Natural killer cell (primary cell): ENCODE measurements around the gene NDE1. TPM values are rescaled to one million over a fixed set of nuclear protein-coding genes. Genes with fewer than 3 reads are reported as not detected.
A peak's percentile ranks its signal among the peaks of the same experiment; 100 is the strongest.

Experiments
- ATAC-seq, 3 donors: fragments of 150-1000 bp in 2 of 3; fragments of 200-7000 bp in 1 of 3; cut with Tn5 transposase; 1 replicate in 1 of 3; 2 replicates in 2 of 3; pipeline ENCODE4 v1.10.0; 2021; ENCODE audit warnings: mild to moderate bottlenecking in 2 of 3, moderate library complexity in 2 of 3
- DNase-seq, 2 donors: peaks; one replicate each; pipeline versions ENCODE4 v3.0.0 to v3.0.0-alpha.2; 2013 to 2021; ENCODE audit warnings: mixed read lengths in 1 of 2
- H3K27ac ChIP-seq: one replicate; pipeline ENCODE4 v1.5.1; 2013; ENCODE audit warnings: mild to moderate bottlenecking, low read length
- H3K27me3 ChIP-seq: one replicate; pipeline ENCODE4 v1.6.1; 2013; ENCODE audit warnings: low read length; ENCODE audit not compliant: control insufficient read depth, insufficient read depth
- H3K36me3 ChIP-seq: one replicate; pipeline ENCODE4 v1.6.1; 2013; ENCODE audit warnings: low read length; ENCODE audit not compliant: control insufficient read depth, insufficient read depth
- H3K4me1 ChIP-seq: one replicate; pipeline ENCODE4 v1.6.1; 2013; ENCODE audit warnings: low read length; ENCODE audit not compliant: control insufficient read depth, insufficient read depth
- H3K4me3 ChIP-seq: one replicate; pipeline ENCODE4 v1.5.1; 2013; ENCODE audit warnings: low read length
- H3K9me3 ChIP-seq: one replicate; pipeline ENCODE4 v1.6.1; 2013; ENCODE audit warnings: low read length; ENCODE audit not compliant: control insufficient read depth, insufficient read depth
- H3K27ac Mint-ChIP-seq, 2 donors: one replicate each; pipeline ENCODE4 v1.8.0; 2022; ENCODE audit warnings: mild to moderate bottlenecking in 2 of 2, mixed read lengths in 2 of 2, moderate library complexity in 1 of 2
- H3K27me3 Mint-ChIP-seq, 2 donors: one replicate each; pipeline ENCODE4 v1.8.0; 2022; ENCODE audit warnings: low read depth in 2 of 2, mixed read lengths in 2 of 2
- H3K36me3 Mint-ChIP-seq: one replicate; pipeline ENCODE4 v1.8.0; 2022; ENCODE audit warnings: mixed read lengths
- H3K4me1 Mint-ChIP-seq, 2 donors: one replicate each; pipeline ENCODE4 v1.8.0; 2022; ENCODE audit warnings: mixed read lengths in 2 of 2
- H3K4me3 Mint-ChIP-seq: one replicate; pipeline ENCODE4 v1.8.0; 2022; ENCODE audit warnings: mild to moderate bottlenecking, moderate library complexity, mixed read lengths
- H3K9me3 Mint-ChIP-seq, 2 donors: one replicate each; pipeline ENCODE4 v1.8.0; 2022; ENCODE audit warnings: mixed read lengths in 2 of 2
- CTCF ChIP-seq: fragments of 200-600 bp; IDR thresholded peaks from one replicate; pipeline ENCODE4 v1.8.0; 2022; ENCODE audit warnings: antibody characterized with exemption
- WGBS: methylation state at CpG from one replicate; pipeline ENCODE4 v1.1.7; 2013; ENCODE audit warnings: missing lambda C conversion rate; ENCODE audit not compliant: insufficient coverage; 5-methylcytosine and 5-hydroxymethylcytosine counted together
- intact Hi-C: fragments of 100-400 bp; cut with micrococcal nuclease; formaldehyde crosslinking; loops from one replicate; pipeline ENCODE4 v1.14.2; 2022
- total RNA-seq, 4 donors: library from RNA; stranded (reverse); fragments of 120-200 nt in 1 of 4; gene quantifications; one replicate each; pipeline versions ENCODE4 v1.2.3 to v1.2.4, GENCODE V29; 2013 to 2022

The NDE1 gene
- total RNA-seq, 3 donors from 2014 or later (not counting 1 experiment from before 2014, with no cell fraction given), result 104 to 118 (median 114) TPM

GRCh38 chr16:15607700-15608396 is 42.2 kb upstream of the NDE1 start:
- Mint-ChIP-seq H3K9me3 (no peaks in the 10 kb centered on the region), H3K4me3 (no peak overlapping the region), H3K4me1 (peaks cover 15 to 17% of the 10 kb centered on the region in 2 donors), H3K36me3 (peaks cover 22% of the 10 kb centered on the region), H3K27me3 (no peaks in the 10 kb centered on the region), H3K27ac (peak overlapping the region in 1 of 2 donors; percentile 57)
- intact Hi-C loops, result no loop called here
- WGBS, result 92% methylated on average over 12 of the region's 13 CpGs
- no peak for TF ChIP-seq CTCF
- no peak overlapping the region for H3K27ac ChIP-seq
- no peak overlapping the region for H3K4me3 ChIP-seq
- H3K9me3 ChIP-seq, result no peaks in the 10 kb centered on the region
- ATAC-seq, result no peak
- no peaks in the 10 kb centered on the region for H3K4me1 ChIP-seq
- H3K27me3 ChIP-seq, result no peaks in the 10 kb centered on the region
- DNase-seq, result no peak
- peaks cover 91% of the 10 kb centered on the region for H3K36me3 ChIP-seq

- Histone ChIP-seq H3K36me3 (peaks cover 89% of the 10 kb centered on the region), H3K9me3 (no peaks in the 10 kb centered on the region), H3K4me1 (no peaks in the 10 kb centered on the region), H3K4me3 (no peak overlapping the region), H3K27ac (no peak overlapping the region), H3K27me3 (no peaks in the 10 kb centered on the region)
- no peak for ATAC-seq
- no peaks in the 10 kb centered on the region for H3K27me3 Mint-ChIP-seq
- no peak overlapping the region for H3K4me3 Mint-ChIP-seq
- H3K4me1 Mint-ChIP-seq, result peaks cover 15 to 17% of the 10 kb centered on the region in 2 donors
- H3K9me3 Mint-ChIP-seq, result no peaks in the 10 kb centered on the region
- intact Hi-C loops, result no loop called here
- WGBS, result 97% methylated on average over 14 of the region's 19 CpGs
- H3K27ac Mint-ChIP-seq, result no peak overlapping the region
- no peak for DNase-seq
- no peak for TF ChIP-seq CTCF
- peaks cover 19% of the 10 kb centered on the region for H3K36me3 Mint-ChIP-seq
Observed at GRCh38 chr16:15608398-15609285, 41.4 kb upstream of the NDE1 start.

- no peaks in the 10 kb centered on the region for H3K9me3 Mint-ChIP-seq
- Histone ChIP-seq H3K9me3 (no peaks in the 10 kb centered on the region), H3K4me1 (no peaks in the 10 kb centered on the region), H3K27me3 (no peaks in the 10 kb centered on the region), H3K27ac (no peak overlapping the region), H3K36me3 (peaks cover 85% of the 10 kb centered on the region), H3K4me3 (no peak overlapping the region)
- H3K4me3 Mint-ChIP-seq, result no peak overlapping the region
- peaks cover 15% of the 10 kb centered on the region for H3K36me3 Mint-ChIP-seq
- intact Hi-C loops, result no loop called here
- DNase-seq, result no peak
- H3K27ac Mint-ChIP-seq, result no peak overlapping the region
- WGBS, result 98% methylated on average over 5 of the region's 6 CpGs
- no peak for ATAC-seq
- no peak for TF ChIP-seq CTCF
- H3K27me3 Mint-ChIP-seq, result no peaks in the 10 kb centered on the region
- H3K4me1 Mint-ChIP-seq, result peaks cover 15 to 17% of the 10 kb centered on the region in 2 donors
Observed at GRCh38 chr16:15609286-15609649, 40.8 kb upstream of the NDE1 start.
